ENCODE measurements around the gene ZNF557.
"Not testable (repeated sequence)": the region's sequence is repeated elsewhere in the genome, so short reads cannot be mapped to it uniquely, and the experiment has no call there.

Gene ZNF557

GRCh38 chr19:7069042-7069903, at the start of gene ZNF557:
Gene ZNF557 (plus strand): TSS chr19:7069703. CDS start chr19:7075075, 5,372 bp downstream.
- peak; percentile 96 for DNase-seq

DNA sequence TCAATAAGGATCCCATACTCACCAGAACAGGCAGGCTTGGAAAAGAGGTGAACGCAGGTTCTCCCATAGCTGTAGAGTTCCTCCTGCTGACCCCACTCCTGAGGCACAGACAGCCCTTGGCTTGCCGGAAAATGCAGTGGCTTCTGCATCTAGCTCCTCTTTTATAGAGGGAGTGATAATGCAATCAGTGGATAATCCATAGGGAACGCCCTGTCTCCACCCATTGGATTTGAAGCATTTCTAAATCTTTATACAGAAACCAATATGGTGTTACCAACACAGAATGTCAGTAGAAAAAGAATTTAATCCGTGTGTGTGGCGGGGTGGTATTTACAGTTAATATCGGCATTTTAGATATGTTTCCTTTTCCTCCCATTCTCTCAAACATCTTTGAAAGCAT, 48.2 kb upstream of the ZNF557 start, which contains the start of gene MBD3L2B:
Gene MBD3L2B (minus strand): TSS at position 101 of the 400 bp plus-strand sequence. CDS start 34 bp downstream, at position 67.
- DNase-seq = not testable (repeated sequence)

GRCh38 chr19:7028790-7029189, 40.7 kb upstream of the ZNF557 start:
- not testable (repeated sequence) for DNase-seq

DNA sequence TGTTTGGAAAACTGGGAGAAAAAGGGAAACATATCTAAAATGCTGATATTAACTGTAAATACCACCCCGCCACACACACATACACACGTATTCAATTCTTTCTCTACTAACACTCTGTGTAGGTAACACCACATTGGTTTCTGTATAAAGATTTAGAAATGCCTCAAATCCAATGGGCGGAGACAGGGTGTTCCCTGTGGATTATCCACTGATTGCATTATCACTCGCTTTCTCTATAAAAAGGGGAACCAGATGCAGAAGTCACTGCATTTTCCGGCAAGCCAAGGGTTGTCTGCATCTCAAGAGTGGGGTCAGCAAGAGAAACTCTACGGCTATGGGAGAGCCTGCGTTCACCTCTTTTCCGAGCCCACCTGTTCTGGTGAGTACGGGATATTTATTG, 39.2 kb upstream of the ZNF557 start, which contains the start of gene MBD3L5:
Gene MBD3L5 (plus strand): TSS at position 301 of the 400 bp plus-strand sequence. CDS start 34 bp downstream, at position 335.
- not testable (repeated sequence) for DNase-seq

- not testable (repeated sequence) for DNase-seq
These were observed 29.4 kb upstream of the ZNF557 start, which contains the start of gene MBD3L4 for GRCh38 chr19:7040079-7040478. Gene MBD3L4 (minus strand): TSS chr19:7040179. CDS start chr19:7040144, 35 bp downstream.

GRCh38 chr19:7041563-7041962, 27.9 kb upstream of the ZNF557 start:
- DNase-seq = not testable (repeated sequence)

- DNase-seq = not testable (repeated sequence)
These were observed 20.5 kb upstream of the ZNF557 start, which contains the start of gene MBD3L2 for GRCh38 chr19:7049021-7049420. Gene MBD3L2 (plus strand): TSS chr19:7049321. CDS start chr19:7049374, 53 bp downstream.

DNA sequence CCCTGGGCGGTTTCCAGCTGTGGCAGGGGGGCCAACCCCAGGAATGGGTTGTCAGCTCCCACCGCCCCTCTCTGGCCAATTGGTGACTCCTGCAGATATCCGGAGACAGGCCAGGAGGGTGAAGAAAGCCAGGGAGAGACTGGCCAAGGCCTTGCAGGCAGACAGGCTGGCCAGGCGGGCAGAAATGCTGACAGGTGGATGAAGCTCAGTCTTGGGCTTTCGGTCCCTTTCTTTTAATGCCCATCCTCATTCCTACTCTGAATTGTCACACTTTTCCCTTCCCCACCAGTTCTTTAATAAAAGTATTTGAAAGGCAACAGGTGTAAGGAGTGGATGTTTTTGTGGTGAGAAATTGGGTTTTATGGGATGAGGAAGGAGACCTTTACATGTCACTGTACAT, 18.1 kb upstream of the ZNF557 start:
- DNase-seq = not testable (repeated sequence)

DNA sequence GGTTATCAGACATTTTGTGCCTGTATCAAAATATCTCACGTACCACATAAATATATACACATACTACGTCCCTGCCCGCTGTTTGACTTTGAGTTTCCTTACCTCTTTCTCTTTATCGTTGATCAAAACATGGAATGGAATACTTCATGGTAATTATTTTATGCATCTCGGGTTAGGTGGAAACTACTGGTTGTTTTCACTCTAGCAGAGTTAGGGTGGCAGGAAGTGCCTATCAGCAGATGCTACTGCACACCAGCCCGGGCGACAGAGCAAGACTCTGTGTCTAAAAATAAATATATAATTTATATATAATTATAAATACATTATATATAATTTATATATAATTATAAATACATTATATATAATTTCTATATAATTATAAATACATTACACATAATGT, 16.6 kb upstream of the ZNF557 start:
- DNase-seq = not testable (repeated sequence)

DNA sequence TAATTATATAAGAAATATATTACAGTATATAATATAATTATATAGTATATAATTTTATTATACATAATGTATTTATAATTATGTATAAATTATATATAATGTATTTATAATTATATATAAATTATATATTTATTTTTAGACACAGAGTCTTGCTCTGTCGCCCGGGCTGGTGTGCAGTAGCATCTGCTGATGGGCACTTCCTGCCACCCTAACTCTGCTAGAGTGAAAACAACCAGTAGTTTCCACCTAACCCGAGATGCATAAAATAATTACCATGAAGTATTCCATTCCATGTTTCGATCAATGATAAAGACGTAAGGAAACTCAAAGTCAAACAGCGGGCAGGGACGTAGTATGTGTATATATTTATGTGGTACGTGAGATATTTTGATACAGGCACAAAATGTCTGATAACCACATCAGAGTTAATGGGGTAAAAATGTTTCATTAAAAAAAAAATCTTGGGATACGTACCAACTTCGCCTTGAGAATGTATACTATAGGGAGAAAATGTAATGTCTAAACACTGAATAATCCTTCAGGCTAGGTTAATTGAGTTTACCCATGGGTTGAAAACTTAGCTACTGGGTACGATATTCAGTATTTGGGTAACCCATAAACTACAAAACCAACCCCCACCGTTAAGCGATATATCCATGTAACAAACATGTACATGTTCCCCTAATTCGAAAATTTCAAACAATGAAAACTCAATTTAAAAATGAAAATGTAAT, 14.7 kb upstream of the ZNF557 start:
- not testable (repeated sequence) for DNase-seq

- not testable (repeated sequence) for DNase-seq
These were observed 13.8 kb upstream of the ZNF557 start for GRCh38 chr19:7055679-7056078.

- not testable (repeated sequence) for DNase-seq
These were observed 13.1 kb upstream of the ZNF557 start for GRCh38 chr19:7056371-7056770.

DNA sequence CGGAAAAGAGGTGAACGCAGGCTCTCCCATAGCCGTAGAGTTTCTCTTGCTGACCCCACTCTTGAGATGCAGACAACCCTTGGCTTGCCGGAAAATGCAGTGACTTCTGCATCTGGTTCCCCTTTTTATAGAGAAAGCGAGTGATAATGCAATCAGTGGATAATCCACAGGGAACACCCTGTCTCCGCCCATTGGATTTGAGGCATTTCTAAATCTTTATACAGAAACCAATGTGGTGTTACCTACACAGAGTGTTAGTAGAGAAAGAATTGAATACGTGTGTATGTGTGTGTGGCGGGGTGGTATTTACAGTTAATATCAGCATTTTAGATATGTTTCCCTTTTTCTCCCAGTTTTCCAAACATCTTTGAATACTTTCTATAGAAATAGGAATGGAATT, 10.9 kb upstream of the ZNF557 start, which contains the start of gene MBD3L3:
Gene MBD3L3 (minus strand): TSS at position 101 of the 400 bp plus-strand sequence. CDS start 71 bp downstream, at position 30.
- DNase-seq = not testable (repeated sequence)

GRCh38 chr19:7059977-7060376, 9.5 kb upstream of the ZNF557 start:
- DNase-seq = not testable (repeated sequence)

DNA sequence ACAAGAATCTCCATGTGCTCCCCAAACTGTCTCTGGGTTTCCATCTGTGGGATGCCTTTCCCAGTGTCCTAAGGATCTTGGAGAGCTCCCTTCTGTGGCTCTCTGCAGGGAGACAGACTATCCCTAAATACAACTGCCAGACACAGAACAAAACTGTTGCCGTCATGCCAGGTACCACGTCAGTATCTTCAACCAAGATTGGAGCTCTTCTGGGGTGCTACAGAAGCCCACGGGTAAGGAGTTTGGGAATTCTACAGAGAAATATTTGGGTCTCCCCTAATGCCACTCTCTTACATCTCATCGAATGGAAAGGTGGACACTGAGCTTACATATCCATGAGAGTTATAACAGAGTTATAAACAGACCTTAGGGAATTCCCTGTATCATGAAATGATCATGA, 6.2 kb upstream of the ZNF557 start:
- no peak for DNase-seq

GRCh38 chr19:7063764-7064418, 5.6 kb upstream of the ZNF557 start:
- DNase-seq = no peak

DNA sequence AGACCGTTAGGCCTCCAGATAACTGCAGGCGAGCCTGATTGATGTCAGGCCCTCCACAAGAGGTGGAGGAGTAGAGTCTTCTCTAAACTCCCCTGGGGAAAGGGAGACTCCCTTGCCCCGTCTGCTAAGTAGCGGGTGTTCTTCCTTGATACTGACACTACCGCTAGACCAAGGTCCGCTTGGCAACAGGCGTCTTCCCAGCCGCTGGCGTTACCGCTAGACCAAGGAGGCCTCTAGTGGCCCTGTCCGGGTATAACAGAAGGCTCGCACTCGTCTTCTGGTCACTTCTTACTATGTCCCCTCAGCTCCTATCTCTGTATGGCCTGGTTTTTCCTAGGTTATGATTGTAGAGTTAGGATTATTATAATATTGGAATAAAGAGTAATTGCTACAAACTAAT, 2.4 kb upstream of the ZNF557 start:
- not testable (repeated sequence) for DNase-seq

DNA sequence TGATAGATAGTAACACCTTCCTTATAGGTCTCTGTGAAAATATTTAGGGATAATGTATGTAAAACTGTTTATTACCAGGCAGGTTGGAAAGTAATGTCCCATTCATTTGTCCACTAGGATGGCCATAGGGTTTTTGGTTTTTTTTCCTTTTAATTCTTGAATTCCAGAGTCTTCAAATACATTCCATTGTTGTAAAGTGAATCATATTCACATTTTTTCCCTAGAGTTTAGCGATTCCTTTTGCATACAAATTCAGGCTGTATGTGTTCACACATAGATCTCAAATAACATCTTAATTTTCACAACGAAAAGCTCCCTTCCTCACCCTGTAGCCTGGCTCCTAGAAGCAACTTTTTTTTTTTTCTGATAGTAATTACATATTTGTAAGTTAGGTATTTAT, 1.8 kb upstream of the ZNF557 start:
- no peak for DNase-seq

DNA sequence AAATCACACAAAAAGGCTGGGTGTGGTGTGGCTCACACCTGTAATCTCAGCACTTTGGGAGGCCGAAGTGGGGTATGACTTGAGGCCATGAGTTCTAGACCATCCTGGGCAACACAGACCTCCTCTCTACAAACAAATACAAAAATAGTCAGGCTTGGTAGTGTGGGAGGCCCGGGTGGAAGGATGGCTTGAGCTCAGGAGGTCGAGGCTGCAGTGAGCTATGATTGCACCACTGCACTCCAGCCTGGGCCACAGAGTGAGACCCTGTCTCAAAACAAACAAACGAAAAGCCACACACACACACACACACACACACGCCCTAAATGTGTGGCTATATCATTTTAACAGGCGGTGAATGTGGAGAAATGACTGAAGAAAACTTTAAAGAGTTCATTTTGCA, 904 bp upstream of the ZNF557 start:
- no peak for DNase-seq

- DNase-seq = no peak
These were observed 362 bp downstream of the ZNF557 start for GRCh38 chr19:7069904-7070226.

- no peak for DNase-seq
These were observed 3.0 kb downstream of the ZNF557 start for GRCh38 chr19:7072541-7072940.

GRCh38 chr19:7074705-7075282, 5.3 kb downstream of the ZNF557 start:
- no peak for DNase-seq
